Right lobe of liver (tissue), 4 donors: ENCODE data around the gene TEX19.

Experiments
- CTCF ChIP-seq, 4 donors: fragments of 200-600 bp in 3 of 4; fragments of 450-650 bp in 1 of 4; IDR thresholded peaks; one replicate each; pipeline versions ENCODE4 v1.5.1 to v1.8.0; 2016 to 2022; ENCODE audit warnings: antibody characterized with exemption in 4 of 4, mild to moderate bottlenecking in 2 of 4
- POLR2A ChIP-seq: fragments of 450-650 bp; IDR thresholded peaks from one replicate; pipeline ENCODE4 v1.6.1; 2017; ENCODE audit warnings: antibody characterized with exemption, mild to moderate bottlenecking
- donor health status: DM: no; HTN: no; CAD: no.
- donor health status: DM: no; HTN: no; CAD: no.
- donor health status: DM: no; HTN: yes; CAD: no.

DNA sequence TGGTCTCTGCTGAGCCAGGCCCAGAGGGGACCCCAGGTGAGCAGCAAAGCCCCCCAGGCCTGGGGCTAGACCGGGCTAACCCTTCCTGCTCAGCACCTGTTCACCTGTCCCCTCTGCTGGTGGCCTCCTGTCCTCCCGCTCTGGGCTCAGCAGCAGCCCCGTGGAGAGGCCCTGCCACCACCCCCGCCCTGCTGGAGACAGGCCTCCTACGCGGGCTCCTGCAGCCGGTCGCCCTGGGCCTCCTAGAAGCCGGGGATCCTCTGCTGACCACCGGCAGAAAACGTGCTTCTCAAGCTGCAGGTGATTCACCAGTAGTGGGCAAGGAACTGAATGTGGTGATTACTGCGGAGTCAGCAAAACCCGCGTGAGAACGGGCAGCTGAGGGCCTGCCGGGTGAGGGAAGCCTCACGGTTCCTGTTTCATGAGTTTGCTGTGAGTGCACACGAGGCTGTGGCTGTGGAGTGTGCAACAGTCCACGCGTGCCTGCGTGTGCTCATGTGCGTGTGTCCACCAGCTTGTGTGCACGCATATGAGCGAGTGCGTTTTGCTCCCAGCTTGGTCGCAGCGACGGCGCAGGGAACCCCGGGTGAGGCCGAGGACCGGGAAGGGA is 26.3 kb upstream of the TEX19 start:
- TF ChIP-seq POLR2A (no peak), CTCF (IDR thresholded peaks at IDR 0.05) (no peak)
